ENCODE results near the gene HPD. TPM values are rescaled to one million over a fixed set of nuclear protein-coding genes. Genes with fewer than 3 reads are reported as not detected.

The HPD gene
- total RNA-seq, 1 experiment from 2014 or later = not detected

Other genes with a start within 250 kb of the HPD start
- gene ORAI1, start 232.3 kb downstream of the HPD start, total RNA-seq (2014; rRNA removed; shearing (Covaris generic)) = 13.6 and 14.5 TPM in 2 replicates
- gene MORN3, start 189.2 kb downstream of the HPD start, total RNA-seq (2014; rRNA removed; shearing (Covaris generic)) = 0.10 TPM in 1 of 2 replicates, not detected in the other
- 2.9 and 3.4 TPM in 2 replicates for gene TMEM120B, start 146.1 kb downstream of the HPD start, total RNA-seq (2014; rRNA removed; shearing (Covaris generic))
- gene RHOF, start 65.2 kb downstream of the HPD start, total RNA-seq (2014; rRNA removed; shearing (Covaris generic)) = 1.1 and 1.5 TPM in 2 replicates
- 0.96 and 1.1 TPM in 2 replicates for gene SETD1B, start 54.9 kb downstream of the HPD start, total RNA-seq (2014; rRNA removed; shearing (Covaris generic))
- gene PSMD9, start 29.9 kb upstream of the HPD start, total RNA-seq (2014; rRNA removed; shearing (Covaris generic)) = 40.4 and 54.3 TPM in 2 replicates
- gene CFAP251, start 59.7 kb upstream of the HPD start, total RNA-seq (2014; rRNA removed; shearing (Covaris generic)) = 1.5 and 2.0 TPM in 2 replicates
- gene BCL7A, start 163.0 kb upstream of the HPD start, total RNA-seq (2014; rRNA removed; shearing (Covaris generic)) = 0.72 and 1.1 TPM in 2 replicates
- 2.6 and 3.8 TPM in 2 replicates for gene MLXIP, start 219.9 kb upstream of the HPD start, total RNA-seq (2014; rRNA removed; shearing (Covaris generic))